Renal cortex interstitium (tissue), 11 donors: ENCODE measurements around the gene PAPOLG. TPM values are rescaled to one million over a fixed set of nuclear protein-coding genes. Genes with fewer than 3 reads are reported as not detected.

Source experiments
- DNase-seq, 11 donors: peaks; one replicate each; pipeline ENCODE4 v3.0.0-alpha.2; 2013; ENCODE audit warnings: low read depth in 9 of 11, low spot score in 4 of 11; ENCODE audit errors: extremely low read depth in 1 of 11
- polyA plus RNA-seq, 3 donors: library from polyadenylated mRNA; unstranded; fragments of 120-200 nt; gene quantifications; one replicate each; pipeline ENCODE4 v1.2.1, GENCODE V29; 2013; ENCODE audit not compliant: insufficient read length in 3 of 3

Gene PAPOLG
- polyA plus RNA-seq, 3 donors, result 20.5 to 25.6 (median 23.0) TPM

- DNase-seq, result no peak
Observed at GRCh38 chr2:60839126-60839813, 83.2 kb downstream of the PAPOLG start.

GRCh38 chr2:60840880-60841279, 84.8 kb downstream of the PAPOLG start:
- DNase-seq, result no peak

- no peak for DNase-seq
Observed at GRCh38 chr2:60843006-60843405, 86.9 kb downstream of the PAPOLG start.

- DNase-seq, result no peak
Observed at GRCh38 chr2:60844105-60844504, 88.0 kb downstream of the PAPOLG start.

- no peak for DNase-seq
Observed at GRCh38 chr2:60847854-60848253, 91.8 kb downstream of the PAPOLG start.

Other genes starting within 250 kb of the PAPOLG start
- 10 to 100 TPM; 12.7 to 14.2 (median 12.8) TPM for gene BCL11A, start 202.6 kb upstream of the PAPOLG start, polyA plus RNA-seq
- 10 to 100 TPM in 1 of 3 donors, 1 to 10 TPM in 2; 7.8 to 10.3 (median 8.5) TPM for gene REL, start 125.3 kb downstream of the PAPOLG start, polyA plus RNA-seq